NCI-H82 treated with DMSO at 0.1 percent for 48 hours (cell line): Measurements from ENCODE around the gene GRIN3B.

Experiments used
- DNase-seq: peaks from one replicate; lab custom pipeline; 2025; ENCODE audit not compliant: unreplicated experiment; lab: John Stamatoyannopoulos, UW

The GRIN3B gene

GRCh38 chr19:1055886-1056620, 55.8 kb downstream of the GRIN3B start:
- DNase-seq = no peak

GRCh38 chr19:1057176-1057855, 57.1 kb downstream of the GRIN3B start:
- no peak for DNase-seq

GRCh38 chr19:1058112-1058511, 57.9 kb downstream of the GRIN3B start:
- DNase-seq = no peak
